Measurements from ENCODE around the gene MMP20.
A peak's percentile ranks its signal among the peaks of the same experiment; 100 is the strongest.
"Not testable (repeated sequence)": the region's sequence is repeated elsewhere in the genome, so short reads cannot be mapped to it uniquely, and the experiment has no call there.

Gene MMP20

DNA sequence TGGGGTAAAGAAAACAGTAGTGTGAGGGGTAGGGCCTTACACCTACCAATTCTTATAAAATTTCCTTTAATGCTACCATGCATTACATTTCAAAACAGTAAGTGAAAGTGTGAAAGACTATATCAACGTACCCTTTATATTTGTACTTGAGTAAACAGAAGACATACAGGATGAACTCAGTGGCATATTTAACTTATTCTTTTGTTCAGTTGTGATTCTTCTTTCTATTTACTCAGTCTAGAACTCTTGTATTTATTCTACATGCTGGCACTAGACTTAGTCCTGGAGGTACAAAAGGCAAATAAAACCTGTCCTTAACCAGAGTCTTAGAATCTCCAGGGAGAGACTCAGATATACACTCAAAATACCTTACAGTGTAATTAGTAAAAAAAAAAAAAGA, 4.8 kb upstream of the MMP20 start:
- in situ Hi-C loops (cut with HindIII; ENCODE audit: low pct_ligation_motif_present, low pct_unique_long_range_greater_than_20kb, low sequenced_read_pairs); DNase-seq: not testable (repeated sequence)

DNA sequence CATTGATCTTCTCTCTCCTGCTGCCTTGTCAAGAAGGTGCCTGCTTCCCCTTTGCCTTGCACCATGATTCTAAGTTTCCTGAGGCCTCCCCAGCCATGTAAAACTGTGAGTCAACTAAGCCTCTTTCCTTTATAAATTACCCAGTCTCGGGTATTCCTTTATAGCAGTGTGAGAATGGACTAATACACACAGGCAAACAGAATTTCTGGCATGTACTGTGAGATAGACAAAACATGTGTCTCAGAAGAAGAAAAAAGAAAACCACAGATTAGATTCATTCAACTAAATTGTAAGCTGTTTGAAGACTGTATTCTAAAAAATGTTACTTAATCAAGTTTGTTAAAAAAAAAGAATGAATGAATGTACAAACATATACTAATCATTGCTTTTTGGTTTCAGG, 1.5 kb upstream of the MMP20 start:
- no peak for DNase-seq
- in situ Hi-C loops (cut with HindIII; ENCODE audit: low pct_ligation_motif_present, low pct_unique_long_range_greater_than_20kb, low sequenced_read_pairs), result no loop called here

DNA sequence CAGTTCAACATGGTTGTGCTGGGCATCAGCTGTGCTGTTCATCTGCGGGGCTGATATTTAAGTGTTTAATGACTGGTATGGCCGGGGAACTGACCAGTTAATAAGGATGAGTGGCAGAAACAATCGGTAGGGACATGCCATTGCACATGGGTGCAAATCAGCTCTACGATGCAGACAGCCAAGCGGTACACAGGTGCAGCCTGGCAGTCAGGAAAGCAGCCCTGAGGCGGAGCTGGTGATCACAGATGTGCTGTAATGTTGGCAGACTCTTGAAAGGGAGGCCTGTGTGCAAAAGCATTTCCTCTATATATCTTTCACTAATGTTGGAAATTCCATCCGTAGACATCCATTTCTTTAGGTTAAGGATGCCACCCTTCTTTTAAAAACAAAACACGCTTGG, 1.1 kb downstream of the MMP20 start:
- in situ Hi-C loops (cut with HindIII; ENCODE audit: low pct_ligation_motif_present, low pct_unique_long_range_greater_than_20kb, low sequenced_read_pairs), result no loop called here

DNA sequence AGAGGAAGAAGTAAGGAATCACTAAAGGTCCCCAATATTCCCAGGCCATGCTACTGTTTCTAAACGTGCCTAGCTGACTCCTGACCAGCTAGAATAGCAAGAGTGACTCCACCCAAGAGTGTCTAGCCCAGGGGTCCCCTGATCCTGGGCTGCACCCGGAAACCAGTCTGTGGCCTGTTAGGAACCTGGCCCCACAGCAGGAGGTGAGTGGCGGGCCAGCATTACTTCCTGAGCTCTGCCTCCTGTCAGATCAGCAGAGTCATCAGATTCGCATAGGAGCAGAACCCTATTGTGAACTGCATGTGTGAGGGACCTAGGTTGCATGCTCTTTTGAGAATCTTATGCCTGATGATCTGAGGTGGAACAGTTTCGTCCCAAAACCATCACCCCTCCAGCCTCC, 2.0 kb downstream of the MMP20 start:
- in situ Hi-C loops (cut with HindIII; ENCODE audit: low pct_ligation_motif_present, low pct_unique_long_range_greater_than_20kb, low sequenced_read_pairs), result no loop called here
- no peak for DNase-seq

More for the DNA sequence above, 1.1 kb downstream of the MMP20 start:
- no peak for DNase-seq

DNA sequence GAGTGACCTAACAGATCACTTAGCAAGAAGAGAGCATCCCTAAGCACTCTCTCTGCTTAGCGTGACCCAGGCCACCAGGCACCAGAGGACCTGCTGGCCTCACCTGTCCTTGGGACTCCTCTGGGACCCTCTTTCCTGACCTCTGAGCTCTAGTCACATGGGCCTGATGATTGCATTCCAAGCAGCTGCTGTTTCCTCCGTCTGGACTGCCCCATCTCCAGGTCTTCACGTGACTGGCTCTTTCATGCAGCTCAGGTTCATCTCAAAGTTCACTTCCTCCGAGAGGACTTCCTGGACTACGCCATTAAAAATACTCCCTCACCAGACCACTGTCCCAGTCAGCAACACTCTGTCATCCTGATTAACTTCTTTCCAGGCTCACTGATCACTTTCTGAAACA, 2.9 kb downstream of the MMP20 start:
- no peak for DNase-seq
- in situ Hi-C loops (cut with HindIII; ENCODE audit: low pct_ligation_motif_present, low pct_unique_long_range_greater_than_20kb, low sequenced_read_pairs), result no loop called here

DNA sequence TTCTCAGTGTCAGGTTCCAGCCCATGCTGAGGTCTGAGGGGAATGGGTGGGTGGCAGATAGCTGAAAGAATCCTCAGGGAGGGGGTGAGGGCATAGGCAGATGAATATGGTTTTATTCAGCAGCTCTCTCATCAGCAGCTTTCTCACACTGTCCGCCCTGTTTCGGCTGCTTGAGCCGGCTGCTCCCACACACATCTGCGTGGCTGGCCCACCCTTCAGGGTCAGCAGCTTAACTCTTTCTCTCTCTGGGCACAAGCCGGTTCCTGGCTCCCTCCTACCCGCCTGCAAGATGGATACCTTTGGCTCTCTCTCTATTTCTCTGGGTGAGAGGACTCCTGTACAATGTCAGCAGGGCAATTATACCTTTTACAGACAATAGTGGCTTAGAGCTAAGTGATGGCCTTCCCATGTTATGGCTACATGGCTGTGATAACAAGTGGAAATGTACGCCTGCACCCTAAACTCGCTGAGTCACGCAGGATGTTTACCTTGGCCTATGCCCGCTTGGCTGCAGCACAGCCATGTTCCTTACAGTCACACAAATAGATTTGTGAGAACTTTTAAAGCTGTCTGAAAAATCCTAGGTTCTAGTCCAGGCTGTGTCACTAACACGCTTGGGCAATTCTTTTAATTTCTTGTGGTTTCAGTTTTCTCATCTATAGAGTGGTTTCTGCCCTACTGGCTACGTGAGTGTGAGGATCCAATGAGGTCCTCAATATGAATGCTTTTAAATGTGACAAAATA, 4.1 kb downstream of the MMP20 start:
- no peak for DNase-seq
- in situ Hi-C loops (cut with HindIII; ENCODE audit: low pct_ligation_motif_present, low pct_unique_long_range_greater_than_20kb, low sequenced_read_pairs), result no loop called here

DNA sequence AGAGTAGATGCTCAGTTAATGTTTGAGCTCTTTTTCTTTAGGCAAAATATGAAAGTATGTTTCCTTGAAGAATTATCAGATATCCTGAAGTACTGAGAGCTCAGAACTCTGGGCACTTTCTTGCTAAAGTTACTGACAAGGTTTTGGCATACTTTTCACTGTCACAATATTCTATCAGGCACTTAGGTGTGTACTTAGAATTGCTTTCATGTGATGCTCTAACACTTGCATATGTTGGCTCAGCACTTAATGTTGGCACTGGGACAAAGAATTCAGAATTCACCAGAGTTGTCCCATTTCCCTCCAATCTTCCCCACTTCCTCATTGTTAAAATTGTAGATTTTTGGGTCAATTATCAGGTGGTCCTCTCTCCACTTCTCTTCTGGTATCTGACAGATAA, 5.0 kb downstream of the MMP20 start:
- no peak for DNase-seq
- in situ Hi-C loops (cut with HindIII; ENCODE audit: low pct_ligation_motif_present, low pct_unique_long_range_greater_than_20kb, low sequenced_read_pairs), result no loop called here

DNA sequence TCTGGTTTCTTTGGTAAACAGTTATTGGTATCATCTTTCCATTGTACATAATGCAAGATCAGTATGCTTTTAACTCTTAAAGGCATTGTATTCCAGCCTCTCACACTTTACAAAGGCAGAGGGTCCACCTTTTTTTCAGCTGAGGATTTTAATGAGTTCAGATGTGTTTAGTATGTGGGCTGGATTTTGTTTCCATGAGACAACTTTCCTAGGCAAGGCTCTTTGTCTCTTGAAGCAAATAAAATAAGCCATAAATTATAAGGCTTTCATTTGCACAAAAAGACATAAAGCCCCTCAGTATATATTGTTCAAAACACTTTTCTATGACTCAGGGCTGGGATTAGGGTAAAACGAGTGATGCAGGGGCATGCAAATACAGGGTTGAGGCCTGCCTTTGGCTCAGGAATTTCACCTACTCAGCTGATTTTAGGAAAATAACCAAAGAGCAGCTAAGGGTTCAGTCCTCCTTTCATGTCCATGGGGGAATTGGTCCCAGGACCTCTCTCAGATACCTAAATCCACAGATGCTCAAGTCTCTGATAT, 7.6 kb downstream of the MMP20 start:
- in situ Hi-C loops (cut with HindIII; ENCODE audit: low pct_ligation_motif_present, low pct_unique_long_range_greater_than_20kb, low sequenced_read_pairs), result no loop called here
- DNase-seq, result no peak

DNA sequence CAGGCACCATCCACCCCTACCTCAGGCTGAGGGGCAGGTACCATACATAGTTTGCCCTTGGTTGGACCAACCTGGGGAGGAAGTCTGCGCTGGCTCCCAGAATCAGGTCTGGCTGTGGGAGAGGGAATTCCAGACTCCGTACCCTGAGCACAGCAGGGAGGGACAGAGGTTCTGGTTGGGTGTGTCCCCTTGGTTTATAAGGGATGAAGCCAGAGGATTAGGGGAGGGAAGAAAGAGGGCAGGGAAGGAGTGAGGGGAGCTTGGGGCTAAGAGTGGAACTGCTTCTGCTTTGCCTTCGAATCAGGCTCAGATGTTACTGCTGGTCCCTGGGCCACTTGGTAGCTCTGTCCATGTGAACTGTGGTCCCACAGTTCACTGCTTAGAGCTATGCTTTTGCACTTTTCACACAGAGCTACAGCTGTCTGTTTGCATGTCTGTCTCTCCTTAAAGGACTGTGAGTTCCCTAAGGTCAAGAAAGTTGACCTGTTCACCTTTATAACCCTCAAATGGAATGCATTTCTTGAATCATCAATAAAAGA, 9.2 kb downstream of the MMP20 start:
- no peak for DNase-seq
- in situ Hi-C loops (cut with HindIII; ENCODE audit: low pct_ligation_motif_present, low pct_unique_long_range_greater_than_20kb, low sequenced_read_pairs), result no loop called here

DNA sequence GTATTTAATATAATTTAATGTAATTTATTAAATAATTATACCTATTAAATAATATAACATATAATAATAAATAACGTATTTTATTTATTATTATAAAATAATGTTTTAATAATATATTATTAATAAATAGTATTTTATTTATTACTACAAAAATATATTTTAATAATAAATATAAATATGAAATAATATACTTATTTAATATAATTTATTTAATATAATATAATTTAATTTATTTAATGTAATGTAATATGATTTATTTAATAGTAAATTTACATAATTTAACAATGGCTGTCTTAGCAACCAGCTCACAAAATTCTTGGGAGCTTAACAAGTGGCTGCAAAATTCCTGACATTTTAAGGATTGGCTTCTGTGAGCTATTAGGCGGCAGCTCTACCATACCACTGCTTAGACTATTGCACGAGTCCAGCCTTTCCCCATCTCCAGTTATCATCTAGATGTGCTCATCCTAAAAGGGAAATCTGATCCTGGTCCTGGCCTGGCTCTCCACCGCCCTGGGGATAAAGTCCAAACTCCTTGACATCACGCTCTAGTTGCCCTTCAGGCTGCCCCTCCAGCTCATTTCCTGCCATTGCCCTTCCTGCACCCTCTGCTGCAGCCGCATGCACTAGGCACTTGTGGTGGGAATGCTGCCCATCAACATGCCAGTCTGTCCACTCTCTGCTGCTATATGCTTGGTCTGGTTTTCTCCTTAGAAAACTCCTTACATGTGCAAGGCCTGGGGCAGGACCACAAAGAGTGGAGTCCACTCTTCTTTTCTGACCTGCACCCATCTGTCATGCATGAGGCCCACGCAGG, 9.8 kb downstream of the MMP20 start:
- in situ Hi-C loops (cut with HindIII; ENCODE audit: low pct_ligation_motif_present, low pct_unique_long_range_greater_than_20kb, low sequenced_read_pairs), result no loop called here

DNA sequence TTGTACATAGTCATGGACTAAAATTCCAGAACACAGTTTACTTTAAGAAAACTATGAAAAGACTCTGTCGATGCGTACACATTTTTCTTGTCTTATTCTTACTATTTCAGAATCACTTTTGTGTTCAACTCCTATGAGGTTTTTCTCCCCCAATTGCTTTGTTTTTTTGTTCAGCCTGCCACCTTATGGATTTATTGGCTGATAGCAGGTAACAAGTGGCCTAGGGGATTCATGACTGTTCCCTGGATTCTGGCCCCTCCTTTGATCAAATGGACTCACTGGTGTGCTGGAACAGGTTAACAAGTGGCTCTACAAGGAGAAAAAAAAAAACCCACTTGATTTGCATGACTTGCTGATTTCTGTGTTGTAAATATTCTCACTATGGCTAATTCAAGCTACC, 10.6 kb downstream of the MMP20 start:
- peak; percentile 28 for DNase-seq
- in situ Hi-C loops (cut with HindIII; ENCODE audit: low pct_ligation_motif_present, low pct_unique_long_range_greater_than_20kb, low sequenced_read_pairs), result no loop called here

More for the DNA sequence above, 9.8 kb downstream of the MMP20 start:
- DNase-seq, result no peak

DNA sequence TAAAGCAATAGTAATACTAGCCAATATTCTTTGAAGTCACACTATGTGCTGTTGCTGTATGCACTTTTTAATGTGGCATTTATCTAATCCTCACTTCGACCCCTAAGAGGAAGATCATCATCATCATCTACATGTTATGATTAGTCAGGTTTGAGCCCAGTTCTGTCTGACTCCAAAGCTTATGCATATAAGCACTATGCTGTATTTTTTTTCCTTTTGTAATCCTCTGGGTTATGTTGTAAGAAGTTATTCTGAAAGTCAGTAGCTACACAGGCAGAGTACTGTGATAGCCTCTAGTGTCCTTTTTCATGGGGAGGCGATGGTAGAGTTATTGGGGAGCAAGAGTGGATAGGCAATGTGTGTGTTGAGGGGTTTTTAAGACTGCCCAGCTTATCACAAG, 11.1 kb downstream of the MMP20 start:
- DNase-seq, result no peak
- in situ Hi-C loops (cut with HindIII; ENCODE audit: low pct_ligation_motif_present, low pct_unique_long_range_greater_than_20kb, low sequenced_read_pairs), result no loop called here

DNA sequence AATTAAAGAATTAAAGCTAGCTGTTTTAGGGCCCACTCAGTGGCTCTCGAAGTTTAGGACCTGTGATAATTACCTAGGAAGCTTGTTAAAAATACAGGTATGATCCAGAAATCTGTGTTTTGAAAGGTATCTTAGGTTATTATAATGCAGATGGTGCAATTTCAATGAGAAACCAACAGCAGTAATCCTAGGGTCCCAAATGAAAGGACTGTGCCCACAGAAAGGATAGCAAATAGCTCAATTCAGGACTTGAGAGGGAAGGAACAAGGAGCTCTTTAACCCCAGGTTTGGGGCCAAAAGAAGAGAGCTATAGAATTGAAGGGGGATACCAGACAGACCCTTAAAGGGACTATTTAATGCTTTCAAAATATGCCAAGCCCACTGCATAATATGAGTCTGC, 11.7 kb downstream of the MMP20 start:
- in situ Hi-C loops (cut with HindIII; ENCODE audit: low pct_ligation_motif_present, low pct_unique_long_range_greater_than_20kb, low sequenced_read_pairs), result no loop called here

DNA sequence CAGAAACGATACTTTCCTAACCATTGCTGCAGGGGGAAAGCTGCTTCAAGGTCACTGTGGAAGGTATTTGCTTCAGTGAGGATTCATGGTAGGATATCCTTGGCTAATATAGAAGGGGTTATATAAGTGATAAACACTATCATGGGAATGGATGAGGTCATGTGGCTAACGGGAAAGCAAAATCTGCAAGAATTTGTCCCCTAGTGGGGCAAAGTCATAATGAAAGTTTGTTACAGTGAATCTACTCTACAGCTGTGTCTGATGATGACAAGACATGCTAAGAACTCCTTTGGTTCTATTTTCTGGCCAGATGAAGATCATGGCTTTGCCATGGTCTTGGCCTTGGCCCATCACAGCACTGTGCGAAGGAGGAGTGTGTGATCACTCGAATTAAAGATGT, 13.8 kb downstream of the MMP20 start:
- DNase-seq, result no peak
- in situ Hi-C loops (cut with HindIII; ENCODE audit: low pct_ligation_motif_present, low pct_unique_long_range_greater_than_20kb, low sequenced_read_pairs), result no loop called here

More for the DNA sequence above, 11.7 kb downstream of the MMP20 start:
- no peak for DNase-seq

DNA sequence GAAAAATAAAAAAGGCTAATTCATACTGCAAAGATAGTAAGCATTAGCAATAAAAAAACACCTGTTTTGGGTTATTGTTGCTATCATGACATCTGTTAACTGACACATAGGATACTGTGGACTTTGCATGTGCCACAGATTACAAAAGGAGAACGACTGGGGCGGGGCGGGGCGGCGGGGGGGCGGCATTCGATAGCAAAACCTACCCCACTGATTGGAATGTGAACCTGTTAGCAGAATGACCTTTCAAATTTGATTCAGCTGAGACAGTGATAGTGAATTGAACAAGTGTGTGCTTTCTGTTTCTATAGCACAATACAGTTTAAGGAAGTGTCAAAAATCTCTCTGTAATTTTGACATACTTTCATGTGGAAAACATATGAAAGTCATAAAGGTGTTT, 14.9 kb downstream of the MMP20 start:
- in situ Hi-C loops (cut with HindIII; ENCODE audit: low pct_ligation_motif_present, low pct_unique_long_range_greater_than_20kb, low sequenced_read_pairs), result no loop called here
- DNase-seq, result no peak

DNA sequence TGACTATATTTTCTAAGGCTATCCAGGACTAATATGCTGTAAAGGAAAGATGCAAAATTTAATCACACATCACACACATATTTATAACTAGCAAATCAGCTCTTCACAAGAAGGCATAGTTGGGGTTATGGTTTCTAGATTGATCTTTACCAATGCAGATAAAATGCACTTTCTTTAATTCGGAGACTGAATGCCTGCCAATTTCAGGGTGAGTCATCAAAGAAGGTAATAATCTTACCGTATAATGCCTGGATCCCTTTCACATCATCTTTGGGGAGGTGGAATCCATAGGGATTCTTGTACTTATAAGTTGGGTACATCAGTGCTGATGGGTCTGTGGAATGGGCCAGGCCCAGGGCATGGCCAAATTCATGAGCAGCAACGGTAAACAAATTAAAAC, 16.4 kb downstream of the MMP20 start:
- in situ Hi-C loops (cut with HindIII; ENCODE audit: low pct_ligation_motif_present, low pct_unique_long_range_greater_than_20kb, low sequenced_read_pairs), result no loop called here
- DNase-seq, result no peak

DNA sequence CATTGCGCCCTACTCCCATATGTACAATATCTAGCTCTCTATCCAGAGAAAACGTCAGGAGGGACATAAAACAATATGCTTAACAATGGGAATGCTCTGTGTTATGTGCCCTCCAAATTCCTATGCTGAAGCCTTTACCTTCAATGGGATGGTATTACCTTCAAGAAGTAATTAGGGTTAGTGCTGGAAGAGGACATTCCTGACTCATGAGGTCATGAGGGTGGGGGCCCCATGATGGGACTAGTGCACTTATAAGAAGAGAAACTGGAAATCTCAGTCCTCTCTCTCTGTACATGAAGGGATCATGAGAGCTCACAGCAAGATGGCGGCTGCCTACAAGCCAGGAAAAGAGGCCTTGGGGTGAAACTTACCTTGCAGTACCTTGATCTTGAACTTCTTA, 20.3 kb downstream of the MMP20 start:
- no peak for DNase-seq
- in situ Hi-C loops (cut with HindIII; ENCODE audit: low pct_ligation_motif_present, low pct_unique_long_range_greater_than_20kb, low sequenced_read_pairs), result no loop called here

DNA sequence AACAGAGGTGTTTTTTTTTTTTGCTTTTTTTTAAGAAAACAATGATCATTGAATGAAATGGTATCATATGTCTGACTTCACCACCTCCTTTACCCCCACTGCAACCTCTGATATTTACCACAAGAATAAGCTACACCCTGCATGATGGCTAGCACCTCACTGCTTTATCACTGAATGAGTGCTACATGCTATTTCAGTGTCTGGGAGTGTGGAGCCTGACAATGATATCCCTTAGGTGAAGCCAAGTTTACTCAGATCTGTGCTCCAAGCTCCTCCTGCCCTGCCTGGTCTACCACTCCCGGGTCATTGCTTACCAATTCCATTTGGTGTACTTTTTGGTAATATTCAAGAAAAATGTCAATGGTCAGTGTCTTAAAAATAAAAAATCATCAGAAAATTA, 21.1 kb downstream of the MMP20 start:
- in situ Hi-C loops (cut with HindIII; ENCODE audit: low pct_ligation_motif_present, low pct_unique_long_range_greater_than_20kb, low sequenced_read_pairs), result no loop called here
- DNase-seq, result no peak

DNA sequence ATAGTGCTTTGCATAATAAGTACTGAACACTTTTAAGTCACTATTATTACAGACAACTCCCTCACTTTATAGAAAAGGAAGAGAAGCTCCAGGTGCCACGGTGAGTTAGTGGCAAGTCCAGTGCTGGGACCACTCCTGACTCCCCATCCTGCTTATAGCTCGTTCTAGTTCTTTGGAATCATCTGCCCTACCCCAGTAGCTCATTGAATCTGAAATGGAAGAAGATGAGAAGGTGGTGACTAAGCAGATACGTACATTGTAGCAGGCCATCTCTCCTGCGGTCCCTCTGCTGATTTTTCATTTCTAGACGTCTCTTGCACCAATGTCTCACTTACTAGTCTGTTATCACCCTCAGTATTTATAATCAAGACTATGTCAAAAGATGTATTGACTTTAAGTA, 21.6 kb downstream of the MMP20 start:
- in situ Hi-C loops (cut with HindIII; ENCODE audit: low pct_ligation_motif_present, low pct_unique_long_range_greater_than_20kb, low sequenced_read_pairs), result no loop called here
- DNase-seq, result no peak

Measured in ACHN (cell line).